RWPE2 (cell line): ENCODE measurements around the gene ZNF287.

Source experiments
- ATAC-seq: fragments of 200-7000 bp; cut with Tn5 transposase; 3 replicates; pipeline ENCODE4 v1.9.1; 2021; ENCODE audit warnings: low read depth
- DNase-seq: peaks from one replicate; pipeline ENCODE4 v3.0.0-alpha.2; 2020; ENCODE audit warnings: low spot score
- H3K27ac ChIP-seq: fragments of 450-650 bp; 2 replicates; pipeline ENCODE4 v1.5.1; 2017; ENCODE audit warnings: mild to moderate bottlenecking; ENCODE audit not compliant: poor library complexity, severe bottlenecking
- H3K27me3 ChIP-seq: fragments of 250-450 bp; sonication (Bioruptor Pico); 2 replicates; pipeline ENCODE4 v1.5.1; 2021; ENCODE audit warnings: mild to moderate bottlenecking, moderate library complexity; ENCODE audit not compliant: insufficient read depth, poor library complexity, severe bottlenecking
- H3K36me3 ChIP-seq: fragments of 250-450 bp; sonication (Bioruptor Pico); 2 replicates; pipeline ENCODE4 v1.5.1; 2020; ENCODE audit warnings: low read depth, mild to moderate bottlenecking, moderate library complexity
- H3K4me1 ChIP-seq: fragments of 250-450 bp; sonication (Bioruptor Pico); 2 replicates; pipeline ENCODE4 v1.5.1; 2021; ENCODE audit warnings: mild to moderate bottlenecking, moderate library complexity; ENCODE audit not compliant: insufficient read depth, poor library complexity, severe bottlenecking
- H3K4me3 ChIP-seq: fragments of 250-450 bp; sonication (Bioruptor Pico); 2 replicates; pipeline ENCODE4 v1.5.1; 2021; ENCODE audit warnings: mild to moderate bottlenecking, moderate library complexity; ENCODE audit not compliant: severe bottlenecking
- H3K9me3 ChIP-seq: fragments of 250-450 bp; sonication (Bioruptor Pico); 2 replicates; pipeline ENCODE4 v1.5.1; 2021; ENCODE audit warnings: mild to moderate bottlenecking, moderate library complexity; ENCODE audit not compliant: severe bottlenecking
- TF ChIP-seq, protein P1 (sequence below): fragments of 450-650 bp; IDR thresholded peaks from one replicate; pipeline ENCODE4 v1.5.1; 2017; ENCODE audit warnings: mild to moderate bottlenecking, moderate library complexity; ENCODE audit not compliant: poor library complexity, severe bottlenecking

The ZNF287 gene

GRCh38 chr17:16512011-16512410 is 57.0 kb downstream of the ZNF287 start:
- H3K27me3 ChIP-seq = no peaks in the 10 kb centered on the region
- TF ChIP-seq, protein P1, sequence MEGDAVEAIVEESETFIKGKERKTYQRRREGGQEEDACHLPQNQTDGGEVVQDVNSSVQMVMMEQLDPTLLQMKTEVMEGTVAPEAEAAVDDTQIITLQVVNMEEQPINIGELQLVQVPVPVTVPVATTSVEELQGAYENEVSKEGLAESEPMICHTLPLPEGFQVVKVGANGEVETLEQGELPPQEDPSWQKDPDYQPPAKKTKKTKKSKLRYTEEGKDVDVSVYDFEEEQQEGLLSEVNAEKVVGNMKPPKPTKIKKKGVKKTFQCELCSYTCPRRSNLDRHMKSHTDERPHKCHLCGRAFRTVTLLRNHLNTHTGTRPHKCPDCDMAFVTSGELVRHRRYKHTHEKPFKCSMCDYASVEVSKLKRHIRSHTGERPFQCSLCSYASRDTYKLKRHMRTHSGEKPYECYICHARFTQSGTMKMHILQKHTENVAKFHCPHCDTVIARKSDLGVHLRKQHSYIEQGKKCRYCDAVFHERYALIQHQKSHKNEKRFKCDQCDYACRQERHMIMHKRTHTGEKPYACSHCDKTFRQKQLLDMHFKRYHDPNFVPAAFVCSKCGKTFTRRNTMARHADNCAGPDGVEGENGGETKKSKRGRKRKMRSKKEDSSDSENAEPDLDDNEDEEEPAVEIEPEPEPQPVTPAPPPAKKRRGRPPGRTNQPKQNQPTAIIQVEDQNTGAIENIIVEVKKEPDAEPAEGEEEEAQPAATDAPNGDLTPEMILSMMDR = no peak
- H3K36me3 ChIP-seq = no peaks in the 10 kb centered on the region
- no peak overlapping the region for H3K4me3 ChIP-seq
- no peak overlapping the region for H3K27ac ChIP-seq
- DNase-seq (no peak), ATAC-seq (no peak)
- peaks cover 6% of the 10 kb centered on the region for H3K4me1 ChIP-seq
- no peaks in the 10 kb centered on the region for H3K9me3 ChIP-seq

- Histone ChIP-seq H3K4me1 (peaks cover 4% of the 10 kb centered on the region), H3K9me3 (no peaks in the 10 kb centered on the region), H3K27ac (no peak overlapping the region), H3K27me3 (no peaks in the 10 kb centered on the region), H3K4me3 (no peak overlapping the region), H3K36me3 (no peaks in the 10 kb centered on the region)
- TF ChIP-seq, protein P1 = no peak
- DNase-seq (no peak), ATAC-seq (no peak)
Measured at GRCh38 chr17:16511593-16511992, 57.4 kb downstream of the ZNF287 start.

DNA sequence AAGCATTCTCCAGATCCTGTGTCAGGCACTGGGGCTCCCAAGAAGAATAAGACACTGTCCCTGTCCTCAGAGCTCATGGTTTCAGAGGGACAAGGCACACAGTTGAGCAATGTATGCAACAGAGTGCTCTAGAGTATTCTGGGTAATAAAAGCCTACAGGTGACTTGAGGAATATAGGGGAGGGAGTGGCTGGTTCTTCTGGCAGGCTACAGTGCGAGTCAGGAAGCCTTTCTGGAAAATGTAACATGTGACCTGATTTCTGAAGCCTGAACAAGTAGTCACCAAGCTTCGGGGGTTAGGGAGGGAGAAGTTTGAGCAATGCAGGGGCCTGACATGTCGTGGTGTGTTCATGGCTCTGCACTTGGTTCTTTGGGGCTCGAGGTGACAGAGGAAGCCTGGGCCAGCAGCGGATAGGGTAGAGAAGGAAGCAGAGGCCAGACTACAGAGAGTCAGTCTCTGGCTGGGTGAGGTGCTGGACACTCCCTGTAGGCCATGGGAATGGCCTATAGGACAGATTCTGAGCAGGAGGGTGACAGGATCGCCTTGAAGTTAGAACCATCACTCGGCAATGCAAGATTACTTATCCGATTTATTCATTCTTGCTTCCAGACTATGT is 61.0 kb downstream of the ZNF287 start:
- no peaks in the 10 kb centered on the region for H3K9me3 ChIP-seq
- H3K27me3 ChIP-seq = no peaks in the 10 kb centered on the region
- TF ChIP-seq, protein P1 = no peak
- no peak for DNase-seq
- no peaks in the 10 kb centered on the region for H3K4me1 ChIP-seq
- no peak overlapping the region for H3K27ac ChIP-seq
- no peaks in the 10 kb centered on the region for H3K36me3 ChIP-seq
- ATAC-seq = peak; percentile 29; the same call in 1 of the 3 replicates
- no peak overlapping the region for H3K4me3 ChIP-seq

- Histone ChIP-seq H3K4me3 (no peak overlapping the region), H3K27me3 (no peaks in the 10 kb centered on the region), H3K4me1 (no peaks in the 10 kb centered on the region), H3K36me3 (no peaks in the 10 kb centered on the region), H3K9me3 (no peaks in the 10 kb centered on the region), H3K27ac (no peak overlapping the region)
- ATAC-seq = no peak
- TF ChIP-seq, protein P1 = no peak
- no peak for DNase-seq
Measured at GRCh38 chr17:16506188-16506587, 62.8 kb downstream of the ZNF287 start.

GRCh38 chr17:16504984-16505383 is 64.0 kb downstream of the ZNF287 start:
- TF ChIP-seq, protein P1 = no peak
- Histone ChIP-seq H3K4me3 (no peak overlapping the region), H3K4me1 (no peaks in the 10 kb centered on the region), H3K36me3 (no peaks in the 10 kb centered on the region), H3K27me3 (no peaks in the 10 kb centered on the region), H3K9me3 (no peaks in the 10 kb centered on the region), H3K27ac (no peak overlapping the region)
- no peak for ATAC-seq
- DNase-seq = no peak
